HEK293 (cell line): ENCODE data around the gene SEC22A.
"Not testable (repeated sequence)": the region's sequence is repeated elsewhere in the genome, so short reads cannot be mapped to it uniquely, and the experiment has no call there.

Experiments
- CTCF ChIA-PET: fragments of 350-600 bp; formaldehyde crosslinking; extraction: SDS; loops from one replicate; lab custom pipeline; 2021; ENCODE audit warnings: antibody characterized with exemption; lab: Yijun Ruan, JAX
- POLR2A ChIA-PET: fragments of 300-600 bp; formaldehyde crosslinking; extraction: SDS; loops from one replicate; lab custom pipeline; 2020; ENCODE audit warnings: antibody characterized with exemption, inconsistent platforms; lab: Yijun Ruan, JAX
- H3K27ac ChIP-seq: fragments of 200-500 bp; sonication (Bioruptor generic); 2 replicates; pipeline ENCODE4 v1.5.1; 2014; ENCODE audit warnings: low read depth, low read length, control low read depth, inconsistent platforms; ENCODE audit errors: extremely low read depth
- H3K36me3 ChIP-seq, 2 experiments: fragments of 200-500 bp in 1 of 2; sonication (Bioruptor generic) in 1 of 2; 1 replicate in 1 of 2; 2 replicates in 1 of 2; pipeline ENCODE4 v1.5.1; 2014 to 2017; ENCODE audit warnings: inconsistent platforms in 2 of 2, low read length in 2 of 2; ENCODE audit not compliant: control insufficient read depth in 2 of 2, insufficient read depth in 1 of 2
- H3K4me1 ChIP-seq: fragments of 200-500 bp; sonication (Bioruptor generic); 2 replicates; pipeline ENCODE4 v1.5.1; 2014; ENCODE audit warnings: mild to moderate bottlenecking, low read length, inconsistent platforms; ENCODE audit not compliant: control insufficient read depth, insufficient read depth
- H3K4me3 ChIP-seq: 2 replicates; pipeline ENCODE4 v1.5.1; 2011; ENCODE audit warnings: low read depth, mild to moderate bottlenecking, control low read depth, low read length, moderate library complexity
- H3K9me3 ChIP-seq: fragments of 200-500 bp; sonication (Bioruptor generic); 2 replicates; pipeline ENCODE4 v1.5.1; 2014; ENCODE audit warnings: low read depth, low read length, inconsistent platforms; ENCODE audit not compliant: control insufficient read depth, insufficient read depth
- EGR2 ChIP-seq: fragments of 450-650 bp; formaldehyde crosslinking; IDR thresholded peaks from 2 replicates; pipeline ENCODE4 v1.5.1; 2016; ENCODE audit warnings: low read depth, missing biosample characterization, missing genetic modification characterization
- IKZF3 ChIP-seq: fragments of 450-650 bp; IDR thresholded peaks from 2 replicates; pipeline ENCODE4 v1.5.0; 2018; ENCODE audit warnings: missing biosample characterization, mild to moderate bottlenecking, missing genetic modification characterization, moderate library complexity
- PRDM4 ChIP-seq: fragments of 450-650 bp; formaldehyde crosslinking; IDR thresholded peaks from 2 replicates; pipeline ENCODE4 v1.5.1; 2017; ENCODE audit warnings: missing biosample characterization, missing genetic modification characterization
- SCRT1 ChIP-seq: fragments of 450-650 bp; formaldehyde crosslinking; IDR thresholded peaks from 2 replicates; pipeline ENCODE4 v1.5.1; 2016; ENCODE audit warnings: missing biosample characterization, missing genetic modification characterization, borderline replicate concordance
- ZFHX2 ChIP-seq: fragments of 450-650 bp; formaldehyde crosslinking; conservative IDR thresholded peaks from 2 replicates; pipeline ENCODE4 v1.5.1; 2016; ENCODE audit warnings: missing biosample characterization, missing genetic modification characterization
- ZNF214 ChIP-seq: fragments of 450-650 bp; formaldehyde crosslinking; IDR thresholded peaks from 2 replicates; pipeline ENCODE4 v1.5.1; 2017; ENCODE audit warnings: missing biosample characterization, mild to moderate bottlenecking, missing genetic modification characterization, borderline replicate concordance
- ZNF239 ChIP-seq: fragments of 450-650 bp; formaldehyde crosslinking; IDR thresholded peaks from 2 replicates; pipeline ENCODE4 v1.5.1; 2016; ENCODE audit warnings: missing biosample characterization, missing genetic modification characterization
- ZNF335 ChIP-seq: fragments of 450-650 bp; formaldehyde crosslinking; conservative IDR thresholded peaks from 2 replicates; pipeline ENCODE4 v1.5.1; 2016; ENCODE audit warnings: missing biosample characterization, missing genetic modification characterization
- ZNF366 ChIP-seq: fragments of 450-650 bp; formaldehyde crosslinking; conservative IDR thresholded peaks from 2 replicates; pipeline ENCODE4 v1.5.1; 2016; ENCODE audit warnings: missing biosample characterization, missing genetic modification characterization
- ZNF518A ChIP-seq: fragments of 450-650 bp; formaldehyde crosslinking; conservative IDR thresholded peaks from 2 replicates; pipeline ENCODE4 v1.5.1; 2016; ENCODE audit warnings: low read depth, missing biosample characterization, missing genetic modification characterization
- ZNF596 ChIP-seq: fragments of 450-650 bp; IDR thresholded peaks from 2 replicates; pipeline ENCODE4 v1.5.0; 2018; ENCODE audit warnings: missing biosample characterization, mild to moderate bottlenecking, missing genetic modification characterization, moderate library complexity
- ZNF707 ChIP-seq: fragments of 450-650 bp; formaldehyde crosslinking; IDR thresholded peaks from 2 replicates; pipeline ENCODE4 v1.5.1; 2016; ENCODE audit warnings: missing biosample characterization, missing genetic modification characterization
- ZNF830 ChIP-seq: fragments of 450-650 bp; IDR thresholded peaks from 2 replicates; pipeline ENCODE4 v1.5.0; 2018; ENCODE audit warnings: missing biosample characterization, missing genetic modification characterization, low read depth, mild to moderate bottlenecking, moderate library complexity
- TF ChIP-seq, protein P1 (sequence below): fragments of 450-650 bp; formaldehyde crosslinking; IDR thresholded peaks from 2 replicates; pipeline ENCODE4 v1.5.1; 2016; ENCODE audit warnings: missing biosample characterization, missing genetic modification characterization

SEC22A gene

GRCh38 chr3:123202451-123202850, 708 bp downstream of the SEC22A start (continued):
- TF ChIP-seq ZNF518A (tag by site-specific recombination) (no peak), ZNF335 (tag by site-specific recombination) (no peak), ZNF830 (tag by site-specific recombination) (no peak), ZNF214 (tag by site-specific recombination) (no peak)
- TF ChIP-seq, all 188 proteins: peak for 0

- no peaks in the 10 kb centered on the region for H3K4me1 ChIP-seq
- no peak overlapping the region for H3K27ac ChIP-seq
- ChIA-PET CTCF (no interaction called here), POLR2A (no interaction called here)
- H3K9me3 ChIP-seq, result no peaks in the 10 kb centered on the region
- no peak overlapping the region for H3K4me3 ChIP-seq
- H3K36me3 ChIP-seq, result peaks cover 0 to 15% of the 10 kb centered on the region in 2 experiments; a peak in 2 of 3 replicates
- TF ChIP-seq ZNF596 (no peak), SCRT1 (tag by site-specific recombination) (no peak), EGR2 (tag by site-specific recombination) (peak; percentile 75), ZNF366 (no peak), ZNF707 (no peak), ZFHX2 (peak; percentile 69), ZNF239 (tag by site-specific recombination) (no peak), PRDM4 (tag by site-specific recombination) (no peak), IKZF3 (tag by site-specific recombination) (no peak)
- TF ChIP-seq, protein P1, sequence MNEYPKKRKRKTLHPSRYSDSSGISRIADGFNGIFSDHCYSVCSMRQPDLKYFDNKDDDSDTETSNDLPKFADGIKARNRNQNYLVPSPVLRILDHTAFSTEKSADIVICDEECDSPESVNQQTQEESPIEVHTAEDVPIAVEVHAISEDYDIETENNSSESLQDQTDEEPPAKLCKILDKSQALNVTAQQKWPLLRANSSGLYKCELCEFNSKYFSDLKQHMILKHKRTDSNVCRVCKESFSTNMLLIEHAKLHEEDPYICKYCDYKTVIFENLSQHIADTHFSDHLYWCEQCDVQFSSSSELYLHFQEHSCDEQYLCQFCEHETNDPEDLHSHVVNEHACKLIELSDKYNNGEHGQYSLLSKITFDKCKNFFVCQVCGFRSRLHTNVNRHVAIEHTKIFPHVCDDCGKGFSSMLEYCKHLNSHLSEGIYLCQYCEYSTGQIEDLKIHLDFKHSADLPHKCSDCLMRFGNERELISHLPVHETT (tag by site-specific recombination), result no peak
Observed at GRCh38 chr3:123218990-123219389, 17.2 kb downstream of the SEC22A start.

- H3K27ac ChIP-seq, CTCF ChIA-PET, H3K4me1 ChIP-seq, H3K9me3 ChIP-seq, POLR2A ChIA-PET, H3K4me3 ChIP-seq: not testable (repeated sequence)
- peaks cover 4 to 11% of the 10 kb centered on the region in 2 experiments; a peak in 2 of 3 replicates for H3K36me3 ChIP-seq
Observed at GRCh38 chr3:123221369-123221768, 19.6 kb downstream of the SEC22A start.
